Lower leg skin (tissue), 4 donors: ENCODE data around the gene MUTYH. TPM values are rescaled to one million over a fixed set of nuclear protein-coding genes. Genes with fewer than 3 reads are reported as not detected.
"Not testable (repeated sequence)": the region's sequence is repeated elsewhere in the genome, so short reads cannot be mapped to it uniquely, and the experiment has no call there.

Experiments used
- DNase-seq, 2 donors: peaks; one replicate each; pipeline ENCODE4 v3.0.0-alpha.2; 2019; ENCODE audit warnings: low spot score in 2 of 2
- H3K4me3 ChIP-seq: fragments of 200-600 bp; sonication (generic); 2 replicates; pipeline ENCODE4 v1.5.1; 2017; ENCODE audit warnings: mild to moderate bottlenecking, low read depth; ENCODE audit not compliant: poor library complexity, severe bottlenecking
- POLR2A ChIP-seq, 2 donors: fragments of 450-650 bp; IDR thresholded peaks; one replicate each; pipeline ENCODE4 v1.6.1; 2016 to 2017; ENCODE audit warnings: antibody characterized with exemption in 2 of 2, mild to moderate bottlenecking in 1 of 2, moderate library complexity in 1 of 2
- WGBS, 2 donors: methylation state at CpG; one replicate each; pipeline ENCODE4 v1.1.5; 2018; 5-methylcytosine and 5-hydroxymethylcytosine counted together
- intact Hi-C: fragments of 100-400 bp; cut with DNase I; formaldehyde crosslinking; loops from one replicate; pipeline ENCODE4 v1.15.0; 2023; ENCODE audit warnings: low total_unique reads
- total RNA-seq, 4 donors: library from RNA; depleted of rRNA; stranded (reverse); fragments of >200 nt; gene quantifications; one replicate each; pipeline ENCODE4 v1.1.0, GENCODE V29; 2016
- TF ChIP-seq, protein P1 (sequence below), 3 donors: fragments of 450-650 bp; IDR thresholded peaks; one replicate each; pipeline ENCODE4 v1.5.1; 2016; ENCODE audit warnings: antibody characterized with exemption in 3 of 3, mild to moderate bottlenecking in 3 of 3, moderate library complexity in 2 of 3

Gene MUTYH
- total RNA-seq, 4 donors from 2014 or later = 18.6 to 26.7 (median 24.6) TPM

DNA sequence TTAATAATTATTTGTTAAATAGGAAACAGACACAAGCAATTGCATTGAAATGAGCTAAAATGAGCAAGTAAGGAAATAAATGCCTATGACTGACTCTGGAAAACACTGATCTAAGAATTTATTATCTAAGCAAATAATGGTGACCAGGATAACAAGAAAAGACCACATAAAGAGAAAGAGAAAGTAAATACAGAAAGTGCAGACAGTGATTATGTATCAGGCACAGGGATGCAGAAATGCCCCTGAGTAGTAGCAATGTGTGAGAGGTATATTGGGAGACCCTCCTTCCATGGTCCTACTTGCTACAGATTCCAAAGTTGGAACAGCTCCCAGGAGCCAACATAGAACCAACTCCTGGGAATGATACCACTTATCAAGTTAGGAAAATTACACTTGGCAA is 33.3 kb upstream of the MUTYH start:
- intact Hi-C loops = no loop called here
- TF ChIP-seq, protein P1, sequence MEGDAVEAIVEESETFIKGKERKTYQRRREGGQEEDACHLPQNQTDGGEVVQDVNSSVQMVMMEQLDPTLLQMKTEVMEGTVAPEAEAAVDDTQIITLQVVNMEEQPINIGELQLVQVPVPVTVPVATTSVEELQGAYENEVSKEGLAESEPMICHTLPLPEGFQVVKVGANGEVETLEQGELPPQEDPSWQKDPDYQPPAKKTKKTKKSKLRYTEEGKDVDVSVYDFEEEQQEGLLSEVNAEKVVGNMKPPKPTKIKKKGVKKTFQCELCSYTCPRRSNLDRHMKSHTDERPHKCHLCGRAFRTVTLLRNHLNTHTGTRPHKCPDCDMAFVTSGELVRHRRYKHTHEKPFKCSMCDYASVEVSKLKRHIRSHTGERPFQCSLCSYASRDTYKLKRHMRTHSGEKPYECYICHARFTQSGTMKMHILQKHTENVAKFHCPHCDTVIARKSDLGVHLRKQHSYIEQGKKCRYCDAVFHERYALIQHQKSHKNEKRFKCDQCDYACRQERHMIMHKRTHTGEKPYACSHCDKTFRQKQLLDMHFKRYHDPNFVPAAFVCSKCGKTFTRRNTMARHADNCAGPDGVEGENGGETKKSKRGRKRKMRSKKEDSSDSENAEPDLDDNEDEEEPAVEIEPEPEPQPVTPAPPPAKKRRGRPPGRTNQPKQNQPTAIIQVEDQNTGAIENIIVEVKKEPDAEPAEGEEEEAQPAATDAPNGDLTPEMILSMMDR (IDR thresholded peaks at IDR 0.05) = no peak
- DNase-seq = no peak
- no peak overlapping the region for H3K4me3 ChIP-seq

- intact Hi-C loops = no loop called here
- no peak for DNase-seq
- TF ChIP-seq, protein P1 (IDR thresholded peaks at IDR 0.05) = no peak
- TF ChIP-seq POLR2A (IDR thresholded peaks at IDR 0.05) = no peak
Measured at GRCh38 chr1:45370575-45370974, 30.3 kb upstream of the MUTYH start.

DNA sequence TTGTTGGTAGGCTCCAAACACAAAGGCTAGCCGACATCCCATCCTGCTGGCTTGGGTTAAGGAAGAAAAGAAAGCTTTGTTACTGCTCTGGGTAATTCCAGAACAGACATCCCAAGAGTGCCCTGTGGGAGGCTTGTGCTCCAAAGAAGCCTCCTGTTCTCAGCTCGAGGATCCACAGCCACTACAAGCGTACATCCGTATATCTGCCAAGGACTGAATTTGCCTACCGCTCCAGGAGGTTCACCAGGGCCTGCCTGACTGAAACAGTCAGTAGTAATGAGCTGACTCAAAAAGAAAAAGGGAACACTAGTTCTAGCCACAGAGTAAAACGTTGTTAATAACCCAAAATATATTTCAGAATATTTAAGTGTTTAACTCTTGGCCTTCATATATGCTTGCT is 24.8 kb upstream of the MUTYH start:
- TF ChIP-seq POLR2A (IDR thresholded peaks at IDR 0.05) = no peak
- TF ChIP-seq, protein P1 (IDR thresholded peaks at IDR 0.05) = no peak
- 81 to 89% methylated on average over 6 of the region's 6 CpGs for WGBS, 2 donors
- intact Hi-C loops = no loop called here
- no peak overlapping the region for H3K4me3 ChIP-seq
- DNase-seq = no peak

More at GRCh38 chr1:45370575-45370974, 30.3 kb upstream of the MUTYH start:
- H3K4me3 ChIP-seq = no peak overlapping the region

DNA sequence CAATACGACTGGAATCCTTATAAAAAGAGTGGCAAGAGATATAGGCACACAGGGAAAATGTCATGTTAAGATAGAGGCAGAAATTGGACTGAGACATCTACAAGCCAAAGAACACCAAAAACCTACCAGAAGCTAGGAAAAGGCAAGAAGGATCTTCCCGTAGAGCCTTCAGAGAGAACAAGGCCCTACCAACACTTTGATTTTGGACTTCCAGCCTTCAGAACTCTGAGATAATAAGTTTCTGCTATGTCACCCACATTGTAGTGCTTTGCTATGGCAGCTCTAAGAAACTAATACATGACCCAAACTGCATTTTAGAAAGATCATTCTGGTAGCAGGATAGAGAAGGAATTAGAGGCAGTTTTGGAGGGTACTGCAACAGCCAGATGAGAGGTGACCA is 24.1 kb upstream of the MUTYH start:
- no peak for DNase-seq
- intact Hi-C loops = loop anchor here (5.0 kb wide), 2 partner anchors 128 to 213 kb away; partner anchors contain the start of gene TESK2
- no peak for TF ChIP-seq POLR2A (IDR thresholded peaks at IDR 0.05)
- TF ChIP-seq, protein P1 (IDR thresholded peaks at IDR 0.05) = no peak
- H3K4me3 ChIP-seq = no peak overlapping the region
- WGBS, 2 donors = 95 to 96% methylated on average over 2 of the region's 2 CpGs

DNA sequence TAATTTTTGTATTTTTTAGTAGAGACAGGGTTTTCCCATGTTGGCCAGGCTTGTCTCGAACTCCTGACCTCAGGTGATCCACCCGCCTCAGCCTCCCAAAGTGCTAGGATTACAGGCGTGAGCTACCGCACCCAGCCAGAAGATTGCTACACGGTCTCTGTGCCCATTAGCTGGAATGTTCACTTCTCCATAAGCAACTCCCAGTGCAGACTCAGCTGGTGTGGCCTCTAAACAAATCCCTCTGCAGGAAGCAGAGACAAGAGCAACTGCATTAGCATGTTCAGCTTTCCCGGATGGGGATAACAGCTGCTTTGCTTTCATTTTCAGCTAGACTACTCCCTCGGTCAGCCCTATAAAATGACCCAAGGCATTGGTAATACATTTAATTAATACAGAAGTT is 20.7 kb upstream of the MUTYH start:
- intact Hi-C loops = loop anchor here (5.0 kb wide), 2 partner anchors 131 to 216 kb away; partner anchors contain the start of gene TESK2
- not testable (repeated sequence) for H3K4me3 ChIP-seq
- DNase-seq = peak; percentile 64 to 85
- WGBS, 2 donors = 14 to 21% methylated on average over 7 of the region's 7 CpGs

GRCh38 chr1:45359882-45360513 is 19.8 kb upstream of the MUTYH start:
- TF ChIP-seq POLR2A (IDR thresholded peaks at IDR 0.05) = no peak
- TF ChIP-seq, protein P1 (IDR thresholded peaks at IDR 0.05) = no peak
- intact Hi-C loops = loop anchor here (5.0 kb wide), 3 partner anchors 132 to 217 kb away; partner anchors contain the start of gene TESK2
- DNase-seq = peak; percentile 77 to 85
- H3K4me3 ChIP-seq = no peak overlapping the region
- WGBS, 2 donors = 10 to 13% methylated on average over 7 of the region's 7 CpGs
